Ishikawa (cell line): ENCODE results near the gene CNTNAP5.

Experiments
- CEBPB ChIP-seq: IDR thresholded peaks from 2 replicates; pipeline ENCODE4 v1.6.1; 2012
- REST ChIP-seq: IDR thresholded peaks from 2 replicates; pipeline ENCODE4 v1.6.1; 2012; ENCODE audit warnings: low read depth, mild to moderate bottlenecking
- ZBTB7A ChIP-seq: IDR thresholded peaks from 2 replicates; pipeline ENCODE4 v1.6.1; 2012; ENCODE audit warnings: low read depth

DNA sequence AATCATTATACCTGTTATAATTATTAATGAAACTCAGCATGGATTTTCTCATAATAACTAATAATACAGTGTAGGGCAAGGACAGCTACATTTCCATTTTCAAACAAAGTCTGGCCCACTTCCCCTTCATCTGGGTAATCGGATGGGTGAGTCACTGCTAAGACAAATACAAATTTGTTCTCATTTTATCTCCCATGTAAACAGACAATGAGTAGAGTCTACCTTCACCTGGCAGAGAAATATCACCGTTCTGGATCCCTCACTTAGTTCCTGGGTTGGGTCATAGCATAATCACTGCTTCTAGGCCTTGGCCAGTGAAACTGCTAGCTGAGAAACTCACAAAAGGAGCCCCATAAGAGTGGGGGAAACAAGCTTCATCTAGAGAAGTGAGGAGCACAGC lies 9.2 kb downstream of the CNTNAP5 start:
- no peak for TF ChIP-seq CEBPB
- no peak for TF ChIP-seq ZBTB7A
- TF ChIP-seq REST: no peak
